Astrocyte (in vitro differentiated cells and primary cell): ENCODE measurements around the gene SNX2. TPM values are rescaled to one million over a fixed set of nuclear protein-coding genes. Genes with fewer than 3 reads are reported as not detected.

Experiments used
- DNase-seq: peaks from one replicate; pipeline ENCODE4 v3.0.0-alpha.2; 2010; ENCODE audit warnings: low read depth
- FAIRE-seq: peaks from 2 replicates; lab custom pipeline; 2011; peaks lifted over from hg19 to GRCh38; lab: Jason Lieb, UNC
- H2AFZ ChIP-seq: 2 replicates; pipeline ENCODE4 v1.6.0; 2012; ENCODE audit warnings: low read depth, low read length, inconsistent platforms
- H3K27ac ChIP-seq: 2 replicates; pipeline ENCODE4 v1.5.1; 2011; ENCODE audit warnings: low read depth, low read length, inconsistent platforms
- H3K27me3 ChIP-seq: 2 replicates; pipeline ENCODE4 v1.6.0; 2011; ENCODE audit warnings: low read length, inconsistent platforms; ENCODE audit not compliant: insufficient read depth
- H3K36me3 ChIP-seq: 2 replicates; pipeline ENCODE4 v1.5.1; 2011; ENCODE audit warnings: low read length, inconsistent platforms; ENCODE audit not compliant: insufficient read depth
- H3K4me1 ChIP-seq: 2 replicates; pipeline ENCODE4 v1.5.1; 2011; ENCODE audit warnings: low read length, inconsistent platforms; ENCODE audit not compliant: insufficient read depth
- H3K4me2 ChIP-seq: 2 replicates; pipeline ENCODE4 v1.6.0; 2012; ENCODE audit warnings: low read length, inconsistent platforms
- H3K4me3 ChIP-seq: 2 replicates; pipeline ENCODE4 v1.5.1; 2011; ENCODE audit warnings: low read depth, mild to moderate bottlenecking, low read length, inconsistent platforms; ENCODE audit not compliant: insufficient read depth
- H3K79me2 ChIP-seq: 2 replicates; pipeline ENCODE4 v1.6.0; 2012; ENCODE audit warnings: mild to moderate bottlenecking, low read length, inconsistent platforms; ENCODE audit not compliant: insufficient read depth
- H3K9ac ChIP-seq: 2 replicates; pipeline ENCODE4 v1.6.0; 2012; ENCODE audit warnings: mild to moderate bottlenecking, low read length, inconsistent platforms
- H3K9me3 ChIP-seq: 2 replicates; pipeline ENCODE4 v1.5.1; 2012; ENCODE audit warnings: low read depth, mild to moderate bottlenecking, low read length, inconsistent platforms; ENCODE audit not compliant: insufficient read depth
- H4K20me1 ChIP-seq: 2 replicates; pipeline ENCODE4 v1.6.0; 2012; ENCODE audit warnings: low read length, inconsistent platforms; ENCODE audit not compliant: insufficient read depth
- H3K27ac Mint-ChIP-seq: one replicate; pipeline ENCODE4 v1.8.0; 2021; ENCODE audit warnings: mild to moderate bottlenecking, mixed read lengths; ENCODE audit not compliant: unreplicated experiment
- H3K27me3 Mint-ChIP-seq: one replicate; pipeline ENCODE4 v1.8.0; 2021; ENCODE audit warnings: low read depth, mixed read lengths; ENCODE audit not compliant: unreplicated experiment
- H3K36me3 Mint-ChIP-seq: one replicate; pipeline ENCODE4 v1.8.0; 2021; ENCODE audit warnings: low read depth, mixed read lengths; ENCODE audit not compliant: unreplicated experiment
- H3K4me1 Mint-ChIP-seq: one replicate; pipeline ENCODE4 v1.8.0; 2021; ENCODE audit warnings: low read depth, mixed read lengths; ENCODE audit not compliant: unreplicated experiment
- H3K4me3 Mint-ChIP-seq: one replicate; pipeline ENCODE4 v1.8.0; 2021; ENCODE audit warnings: mild to moderate bottlenecking, moderate library complexity, mixed read lengths; ENCODE audit not compliant: unreplicated experiment
- H3K9me3 Mint-ChIP-seq: one replicate; pipeline ENCODE4 v1.8.0; 2021; ENCODE audit warnings: mild to moderate bottlenecking, mixed read lengths; ENCODE audit not compliant: unreplicated experiment
- EZH2 ChIP-seq: IDR thresholded peaks from 2 replicates; pipeline ENCODE4 v1.6.1; 2012; ENCODE audit warnings: mild to moderate bottlenecking, low read length, inconsistent platforms; ENCODE audit not compliant: insufficient read depth
- total RNA-seq: library from RNA; stranded (reverse); gene quantifications from 2 replicates; pipeline ENCODE4 v1.2.1, GENCODE V29; 2021
- TF ChIP-seq, protein P1 (sequence below): IDR thresholded peaks from 2 replicates; pipeline ENCODE4 v1.5.1; 2011; ENCODE audit warnings: low read depth, mild to moderate bottlenecking, inconsistent platforms, low read length, moderate library complexity; ENCODE audit not compliant: insufficient read depth

SNX2 gene
- total RNA-seq, 1 donor from 2014 or later: 87.2 TPM

- peaks cover 2% of the 10 kb centered on the region for H3K9me3 Mint-ChIP-seq
- no peaks in the 10 kb centered on the region for H3K79me2 ChIP-seq
- no peak overlapping the region for H3K27ac Mint-ChIP-seq
These were observed 44.8 kb upstream of the SNX2 start for GRCh38 chr5:122730037-122730436.

DNA sequence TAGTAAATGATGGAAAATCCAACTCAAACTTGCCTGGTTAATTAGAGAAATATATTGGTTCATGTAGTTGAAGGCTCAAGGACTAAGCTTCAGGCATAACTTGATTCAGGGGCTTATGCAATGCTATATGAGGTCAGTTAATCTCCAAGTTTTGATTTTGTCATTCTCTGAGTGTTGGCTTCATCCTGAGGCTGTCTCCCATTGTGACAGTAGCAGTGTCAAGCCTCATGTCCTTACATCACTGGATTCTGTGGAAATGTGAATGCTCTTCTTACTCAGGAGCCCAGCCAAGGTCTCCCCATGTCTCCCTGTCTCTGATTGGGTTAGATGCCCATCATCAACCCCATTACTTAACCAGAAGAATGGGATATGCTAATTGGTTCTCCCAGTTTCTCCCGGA is 44.4 kb upstream of the SNX2 start:
- Mint-ChIP-seq H3K27me3 (no peaks in the 10 kb centered on the region), H3K27ac (no peak overlapping the region), H3K36me3 (no peaks in the 10 kb centered on the region), H3K9me3 (peaks cover 2% of the 10 kb centered on the region), H3K4me1 (no peaks in the 10 kb centered on the region), H3K4me3 (no peak overlapping the region)
- Histone ChIP-seq H3K27me3 (no peaks in the 10 kb centered on the region), H3K4me3 (no peak overlapping the region), H3K4me2 (no peak overlapping the region), H3K9me3 (no peaks in the 10 kb centered on the region), H3K27ac (no peak overlapping the region), H3K79me2 (no peaks in the 10 kb centered on the region), H3K4me1 (no peaks in the 10 kb centered on the region), H3K36me3 (no peaks in the 10 kb centered on the region), H3K9ac (no peak overlapping the region), H2AFZ (no peak overlapping the region), H4K20me1 (no peaks in the 10 kb centered on the region)
- FAIRE-seq (no peak), DNase-seq (no peak)
- TF ChIP-seq, protein P1, sequence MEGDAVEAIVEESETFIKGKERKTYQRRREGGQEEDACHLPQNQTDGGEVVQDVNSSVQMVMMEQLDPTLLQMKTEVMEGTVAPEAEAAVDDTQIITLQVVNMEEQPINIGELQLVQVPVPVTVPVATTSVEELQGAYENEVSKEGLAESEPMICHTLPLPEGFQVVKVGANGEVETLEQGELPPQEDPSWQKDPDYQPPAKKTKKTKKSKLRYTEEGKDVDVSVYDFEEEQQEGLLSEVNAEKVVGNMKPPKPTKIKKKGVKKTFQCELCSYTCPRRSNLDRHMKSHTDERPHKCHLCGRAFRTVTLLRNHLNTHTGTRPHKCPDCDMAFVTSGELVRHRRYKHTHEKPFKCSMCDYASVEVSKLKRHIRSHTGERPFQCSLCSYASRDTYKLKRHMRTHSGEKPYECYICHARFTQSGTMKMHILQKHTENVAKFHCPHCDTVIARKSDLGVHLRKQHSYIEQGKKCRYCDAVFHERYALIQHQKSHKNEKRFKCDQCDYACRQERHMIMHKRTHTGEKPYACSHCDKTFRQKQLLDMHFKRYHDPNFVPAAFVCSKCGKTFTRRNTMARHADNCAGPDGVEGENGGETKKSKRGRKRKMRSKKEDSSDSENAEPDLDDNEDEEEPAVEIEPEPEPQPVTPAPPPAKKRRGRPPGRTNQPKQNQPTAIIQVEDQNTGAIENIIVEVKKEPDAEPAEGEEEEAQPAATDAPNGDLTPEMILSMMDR: no peak
- no peak for TF ChIP-seq EZH2

More at GRCh38 chr5:122730037-122730436, 44.8 kb upstream of the SNX2 start:
- H3K4me1 Mint-ChIP-seq: no peaks in the 10 kb centered on the region
- Histone ChIP-seq H3K9me3 (no peaks in the 10 kb centered on the region), H4K20me1 (no peaks in the 10 kb centered on the region), H3K4me2 (no peak overlapping the region), H3K9ac (no peak overlapping the region), H3K27me3 (no peaks in the 10 kb centered on the region), H3K36me3 (no peaks in the 10 kb centered on the region), H3K4me1 (no peaks in the 10 kb centered on the region), H3K27ac (no peak overlapping the region), H2AFZ (no peak overlapping the region), H3K4me3 (no peak overlapping the region)
- no peaks in the 10 kb centered on the region for H3K27me3 Mint-ChIP-seq
- FAIRE-seq (no peak), DNase-seq (no peak)
- TF ChIP-seq, protein P1: no peak
- no peak for TF ChIP-seq EZH2
- H3K4me3 Mint-ChIP-seq: no peak overlapping the region
- H3K36me3 Mint-ChIP-seq: no peaks in the 10 kb centered on the region

- Histone ChIP-seq H3K9ac (no peak overlapping the region), H3K79me2 (no peaks in the 10 kb centered on the region), H3K9me3 (no peaks in the 10 kb centered on the region), H3K36me3 (no peaks in the 10 kb centered on the region), H3K27me3 (no peaks in the 10 kb centered on the region), H3K4me1 (no peaks in the 10 kb centered on the region), H3K4me3 (no peak overlapping the region), H3K4me2 (no peak overlapping the region), H2AFZ (no peak overlapping the region), H4K20me1 (no peaks in the 10 kb centered on the region), H3K27ac (no peak overlapping the region)
- H3K36me3 Mint-ChIP-seq: no peaks in the 10 kb centered on the region
- H3K27me3 Mint-ChIP-seq: no peaks in the 10 kb centered on the region
- H3K4me3 Mint-ChIP-seq: no peak overlapping the region
- no peaks in the 10 kb centered on the region for H3K9me3 Mint-ChIP-seq
- H3K4me1 Mint-ChIP-seq: peaks cover under 1% of the 10 kb centered on the region
- FAIRE-seq: no peak
- H3K27ac Mint-ChIP-seq: no peak overlapping the region
- TF ChIP-seq, protein P1: no peak
- no peak for TF ChIP-seq EZH2
- no peak for DNase-seq
These were observed 38.6 kb upstream of the SNX2 start for GRCh38 chr5:122736086-122736845.
